HG02938 (cell line): ENCODE measurements around the gene HNRNPA1.
"Not testable (repeated sequence)": the region's sequence is repeated elsewhere in the genome, so short reads cannot be mapped to it uniquely, and the experiment has no call there.

Experiments
- ATAC-seq: cut with Tn5 transposase; IDR thresholded peaks from one replicate; pipeline ENCODE4 v1.9.1; 2021; ENCODE audit warnings: mild to moderate bottlenecking, moderate library complexity; ENCODE audit not compliant: unreplicated experiment

Gene HNRNPA1

GRCh38 chr12:54280468-54281260 lies at the start of gene HNRNPA1:
HNRNPA1 (plus strand) TSS chr12:54280726; CDS start chr12:54280808, 82 bp downstream.
- peak; percentile 86 for ATAC-seq

DNA sequence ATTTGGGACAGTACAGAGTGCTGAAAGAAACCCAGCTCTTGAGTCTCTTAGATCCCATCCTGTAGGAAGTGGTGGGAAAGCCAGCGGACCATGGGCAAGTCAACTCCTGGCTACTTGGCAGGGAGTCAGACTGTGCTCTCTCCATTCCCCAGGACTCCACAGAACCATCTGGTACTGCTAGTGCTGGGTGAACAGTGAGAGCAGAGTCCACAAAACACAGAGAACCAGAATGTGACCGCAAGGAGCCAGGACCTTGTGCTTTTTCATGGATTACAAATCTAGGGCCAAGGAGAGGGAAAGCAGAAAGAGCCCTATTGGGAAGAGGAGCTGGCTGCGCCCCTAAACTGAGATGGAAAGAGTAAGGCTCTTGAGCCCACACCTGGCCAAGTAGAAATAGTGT lies 49.3 kb upstream of the HNRNPA1 start:
- ATAC-seq, result not testable (repeated sequence)

- ATAC-seq, result no peak
Measured at GRCh38 chr12:54232790-54233189, 47.7 kb upstream of the HNRNPA1 start.

- ATAC-seq, result no peak
Measured at GRCh38 chr12:54238531-54238930, 42.0 kb upstream of the HNRNPA1 start.

GRCh38 chr12:54239620-54240019 lies 40.9 kb upstream of the HNRNPA1 start:
- ATAC-seq, result no peak

DNA sequence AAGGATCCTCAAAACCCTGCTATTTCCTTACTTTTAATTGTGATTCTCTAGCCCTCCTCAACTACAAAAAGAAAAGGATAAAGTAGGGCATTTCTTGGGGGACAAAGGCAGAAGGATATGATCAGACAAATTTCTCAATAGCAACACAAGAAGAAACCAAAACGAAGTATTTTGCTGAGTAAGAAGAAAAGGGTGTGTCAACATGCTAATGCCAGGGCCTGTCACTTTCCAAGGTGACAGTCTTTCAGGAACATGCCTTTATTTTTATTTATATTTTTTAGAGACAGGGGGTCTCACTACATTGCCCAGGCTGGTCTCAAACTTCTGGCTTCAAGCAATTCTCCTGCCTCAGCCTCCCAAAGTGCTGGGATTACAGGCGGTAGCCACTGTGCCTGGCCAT lies 40.4 kb upstream of the HNRNPA1 start:
- ATAC-seq, result no peak

- no peak for ATAC-seq
Measured at GRCh38 chr12:54240971-54241588, 39.4 kb upstream of the HNRNPA1 start.

- ATAC-seq, result no peak
Measured at GRCh38 chr12:54246011-54246641, 34.4 kb upstream of the HNRNPA1 start.

DNA sequence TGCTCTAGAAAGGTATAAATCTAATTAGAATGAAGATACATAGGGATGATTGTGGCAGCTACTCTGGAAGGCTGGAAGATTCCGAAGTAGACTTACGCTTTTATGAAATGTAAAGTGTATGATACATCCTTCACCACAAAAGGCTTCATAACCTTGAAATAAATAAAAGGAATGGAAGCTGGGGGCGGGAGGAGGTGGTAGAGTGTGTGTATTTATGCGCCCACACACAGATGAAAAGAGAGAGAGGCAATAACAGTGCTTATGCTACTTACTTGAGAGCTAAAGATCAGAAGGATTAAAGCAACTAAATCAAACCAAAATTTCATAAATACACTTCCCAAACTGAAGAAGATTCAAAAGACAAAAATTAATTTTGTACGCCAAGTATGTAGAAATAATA lies 31.0 kb upstream of the HNRNPA1 start:
- no peak for ATAC-seq

DNA sequence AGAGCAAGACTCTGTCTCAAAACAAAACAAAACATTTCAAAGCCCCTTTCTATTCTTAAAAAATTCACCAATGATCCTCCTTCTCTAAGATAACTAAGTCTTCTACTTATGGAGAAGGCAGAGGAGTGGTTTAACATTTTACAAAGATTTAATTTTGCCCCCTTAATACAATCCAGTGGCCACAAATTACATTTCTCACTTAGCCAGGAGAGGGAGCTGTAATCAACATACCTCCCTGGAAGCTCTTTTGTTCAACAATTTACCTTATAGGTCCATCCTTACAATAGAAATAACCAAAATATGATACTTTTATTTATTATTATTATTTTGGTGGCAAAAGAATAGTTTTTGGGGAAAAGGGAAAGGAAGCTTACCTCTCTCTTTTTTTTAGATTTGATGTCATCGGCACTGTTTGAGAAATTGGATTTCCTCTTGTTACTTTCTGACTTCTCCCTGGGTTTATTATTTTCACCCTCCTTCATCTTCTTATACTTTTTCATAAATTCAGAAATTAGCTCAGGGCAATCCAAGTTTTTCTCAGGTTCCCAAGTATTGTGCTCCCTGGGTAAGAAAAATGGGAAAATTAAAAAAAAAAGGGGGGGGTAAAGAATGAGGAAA lies 28.8 kb upstream of the HNRNPA1 start:
- ATAC-seq, result no peak

GRCh38 chr12:54253240-54253639 lies 27.3 kb upstream of the HNRNPA1 start:
- ATAC-seq, result no peak

DNA sequence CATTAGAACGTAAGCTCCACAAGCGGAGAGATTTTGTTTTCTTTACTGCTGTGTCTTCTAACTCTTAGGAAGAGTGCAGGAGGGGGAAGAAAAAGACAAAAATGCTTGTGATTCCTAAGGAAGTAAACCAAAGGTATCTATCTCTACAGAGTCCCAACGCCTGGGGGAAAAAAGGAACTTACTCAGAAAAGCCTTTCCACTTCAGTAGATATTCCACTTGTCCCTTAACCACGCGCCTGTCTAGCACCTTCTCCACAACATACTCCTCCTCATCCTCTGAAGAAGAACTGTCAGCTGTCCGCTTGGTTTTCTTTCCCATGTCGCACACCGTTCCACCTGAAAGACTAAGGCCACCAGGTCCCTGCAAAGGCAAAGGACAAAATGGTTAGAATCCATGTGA lies 23.2 kb upstream of the HNRNPA1 start:
- ATAC-seq, result no peak

DNA sequence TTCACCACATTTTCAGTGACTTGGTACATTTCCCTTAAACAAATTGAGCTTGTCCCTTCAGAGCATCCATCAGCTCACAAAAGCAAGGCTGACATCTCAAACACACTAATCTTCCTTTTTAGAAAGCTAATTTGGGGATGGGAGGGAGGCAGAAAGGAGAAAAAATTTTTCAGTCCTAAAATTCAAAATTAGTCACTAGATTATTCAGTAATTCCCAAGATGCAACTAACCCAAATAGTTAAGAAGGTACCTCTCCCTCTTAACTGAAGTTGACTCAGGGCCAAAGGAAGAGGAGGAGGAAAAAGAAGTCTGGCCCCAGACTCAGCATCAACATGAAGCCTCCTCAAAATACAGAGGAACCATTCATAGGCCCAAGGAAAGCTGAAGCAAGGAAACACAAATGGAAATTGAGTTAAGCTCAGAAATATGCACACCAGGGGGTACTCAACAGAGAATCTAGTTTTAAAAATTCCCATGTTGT lies 22.3 kb upstream of the HNRNPA1 start:
- ATAC-seq, result no peak

- peak; percentile 63 for ATAC-seq
Measured at GRCh38 chr12:54259194-54260011, 21.1 kb upstream of the HNRNPA1 start.

GRCh38 chr12:54261815-54262402 lies 18.6 kb upstream of the HNRNPA1 start:
- no peak for ATAC-seq

GRCh38 chr12:54262403-54262925 lies 18.1 kb upstream of the HNRNPA1 start:
- ATAC-seq, result no peak

- ATAC-seq, result no peak
Measured at GRCh38 chr12:54265364-54265812, 15.1 kb upstream of the HNRNPA1 start.

DNA sequence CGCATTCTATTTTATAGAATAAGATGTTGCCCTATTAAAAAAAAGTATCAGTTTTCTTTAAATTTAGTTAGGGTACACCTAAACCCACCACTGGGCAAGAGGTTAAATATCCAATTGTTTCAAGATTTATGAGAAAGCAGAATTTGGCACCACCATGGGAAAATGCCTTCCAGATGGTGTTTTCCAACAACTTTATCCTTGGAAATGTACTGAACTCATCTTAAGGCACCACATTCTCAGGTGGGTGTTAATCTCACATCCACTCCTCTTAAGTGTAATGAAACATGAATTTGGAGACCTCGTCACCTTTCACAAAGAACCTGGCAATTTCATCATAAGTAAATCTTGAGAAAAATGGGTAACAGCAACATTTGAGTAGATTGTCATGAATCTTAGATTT lies 13.7 kb upstream of the HNRNPA1 start:
- no peak for ATAC-seq

GRCh38 chr12:54270345-54270744 lies 10.2 kb upstream of the HNRNPA1 start:
- ATAC-seq, result no peak

DNA sequence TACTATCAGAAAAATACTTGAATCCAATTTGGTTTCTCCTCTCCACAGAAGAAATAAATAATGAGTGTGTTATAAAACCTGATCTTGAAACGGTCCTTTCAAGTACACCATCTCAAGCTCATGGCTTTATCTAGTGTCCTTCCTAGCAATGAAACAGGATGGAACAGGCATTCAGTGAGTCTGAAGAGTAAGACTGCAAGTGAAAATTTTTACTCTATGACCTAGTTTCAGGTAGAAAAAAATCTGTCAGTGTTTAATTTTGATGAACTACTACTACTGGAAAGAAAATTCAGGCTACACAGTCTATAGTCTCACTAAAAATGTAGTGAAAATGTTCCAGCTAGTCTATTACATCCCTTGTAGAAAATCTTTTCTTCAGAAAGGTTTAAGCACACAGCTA lies 8.3 kb upstream of the HNRNPA1 start:
- ATAC-seq, result no peak
